Stimulated activated CD4-positive, alpha-beta T cell treated with anti-CD3 and anti-CD28 coated beads, Interleukin-1b, Interleukin-23, amount 100 ng/mL, for 24 hours (primary cell): ENCODE results near the gene IFITM1.
"Not testable (repeated sequence)": the region's sequence is repeated elsewhere in the genome, so short reads cannot be mapped to it uniquely, and the experiment has no call there.

Experiments used
- DNase-seq, 4 experiments: peaks; one replicate each; pipeline ENCODE4 v3.0.0-alpha.2; 2020; ENCODE audit warnings: low read depth in 4 of 4, low spot score in 1 of 4

The IFITM1 gene

GRCh38 chr11:282630-283360, 31.0 kb upstream of the IFITM1 start:
- no peak for DNase-seq

- DNase-seq, result no peak
These were observed 30.3 kb upstream of the IFITM1 start for GRCh38 chr11:283405-284104.

GRCh38 chr11:284105-285020, 29.5 kb upstream of the IFITM1 start:
- DNase-seq, result no peak

- DNase-seq, result no peak
These were observed 28.6 kb upstream of the IFITM1 start for GRCh38 chr11:285021-285893.

- no peak for DNase-seq
These were observed 28.0 kb upstream of the IFITM1 start for GRCh38 chr11:285894-286220.

GRCh38 chr11:286977-287820, 26.6 kb upstream of the IFITM1 start:
- not testable (repeated sequence) for DNase-seq

- no peak for DNase-seq
These were observed 25.9 kb upstream of the IFITM1 start for GRCh38 chr11:287821-288477.

- DNase-seq, result no peak
These were observed 25.1 kb upstream of the IFITM1 start, which contains the start of gene PGGHG for GRCh38 chr11:288478-289397. Gene PGGHG, plus strand, starts transcription at chr11:289126. Its CDS starts 691 bp downstream, at chr11:289817.

GRCh38 chr11:289398-289711, 24.5 kb upstream of the IFITM1 start:
- DNase-seq, result no peak

GRCh38 chr11:289712-290620, 23.9 kb upstream of the IFITM1 start:
- DNase-seq, result no peak

GRCh38 chr11:290621-291231, 23.1 kb upstream of the IFITM1 start:
- no peak for DNase-seq

- DNase-seq, result no peak
These were observed 22.3 kb upstream of the IFITM1 start for GRCh38 chr11:291281-292210.

GRCh38 chr11:292211-293121, 21.4 kb upstream of the IFITM1 start:
- no peak for DNase-seq

GRCh38 chr11:293271-293851, 20.5 kb upstream of the IFITM1 start:
- no peak for DNase-seq
